PC-9 (cell line): Measurements from ENCODE around the gene DMRTB1. TPM values are rescaled to one million over a fixed set of nuclear protein-coding genes. Genes with fewer than 3 reads are reported as not detected.
A peak's percentile ranks its signal among the peaks of the same experiment; 100 is the strongest.

Source experiments
- BruUV-seq: library from RNA; stranded (reverse); fragments of 400-500 nt; replicated peaks from 2 replicates; lab custom pipeline; 2021; lab: Mats Ljungman, UMichigan
- CTCF ChIA-PET: fragments of 300-600 bp; sonication (Branson Sonifier 250); formaldehyde crosslinking; loops from one replicate; lab custom pipeline; 2022; ENCODE audit warnings: antibody characterized with exemption; lab: Charles Lee
- POLR2A ChIA-PET: fragments of 300-600 bp; sonication (Branson Sonifier 250); formaldehyde crosslinking; loops from one replicate; lab custom pipeline; 2022; ENCODE audit warnings: antibody characterized with exemption; ENCODE audit not compliant: unreplicated experiment; lab: Charles Lee
- DNase-seq, 2 experiments: peaks; one replicate each; pipeline versions ENCODE4 v3.0.0 to v3.0.0-alpha.2; 2015 to 2022; ENCODE audit warnings: mixed read lengths in 1 of 2
- H2AFZ ChIP-seq: fragments of 200-600 bp; sonication (generic); 2 replicates; pipeline ENCODE4 v1.8.1; 2017; ENCODE audit warnings: antibody characterized with exemption
- H3F3A ChIP-seq: fragments of 200-600 bp; sonication (generic); 2 replicates; pipeline ENCODE4 v1.8.1; 2017; ENCODE audit warnings: antibody characterized with exemption, mild to moderate bottlenecking, low read depth; ENCODE audit not compliant: insufficient read depth
- H3K27ac ChIP-seq: fragments of 200-600 bp; sonication (generic); 2 replicates; pipeline ENCODE4 v1.6.1; 2016; ENCODE audit warnings: mixed run types
- H3K27me3 ChIP-seq: fragments of 200-600 bp; sonication (generic); 2 replicates; pipeline ENCODE4 v1.6.1; 2016; ENCODE audit warnings: low read depth, mixed run types; ENCODE audit not compliant: insufficient read depth
- H3K36me3 ChIP-seq: fragments of 200-600 bp; sonication (generic); 2 replicates; pipeline ENCODE4 v1.6.1; 2016; ENCODE audit warnings: low read depth, mixed run types
- H3K4me1 ChIP-seq: fragments of 200-600 bp; sonication (generic); replicated peaks from 2 replicates; pipeline ENCODE4 v1.6.1; 2016; ENCODE audit warnings: mixed run types; ENCODE audit not compliant: insufficient read depth
- H3K4me2 ChIP-seq: fragments of 200-600 bp; sonication (generic); 2 replicates; pipeline ENCODE4 v1.6.1; 2017; ENCODE audit warnings: mixed run types
- H3K4me3 ChIP-seq: fragments of 200-600 bp; sonication (generic); 2 replicates; pipeline ENCODE4 v1.6.1; 2016; ENCODE audit warnings: mixed run types
- H3K79me2 ChIP-seq: fragments of 200-600 bp; sonication (generic); 2 replicates; pipeline ENCODE4 v1.6.1; 2017; ENCODE audit warnings: low read depth, mixed run types
- H3K9me2 ChIP-seq: fragments of 200-600 bp; sonication (generic); 2 replicates; pipeline ENCODE4 v1.8.1; 2017; ENCODE audit warnings: mild to moderate bottlenecking; ENCODE audit not compliant: insufficient read depth
- H3K9me3 ChIP-seq: fragments of 200-600 bp; sonication (generic); 2 replicates; pipeline ENCODE4 v1.8.1; 2016; ENCODE audit warnings: low read depth; ENCODE audit not compliant: insufficient read depth
- H4K20me1 ChIP-seq: fragments of 200-600 bp; sonication (generic); 2 replicates; pipeline ENCODE4 v1.8.1; 2017; ENCODE audit not compliant: insufficient read depth
- CTCF ChIP-seq: fragments of 200-600 bp; sonication (generic); conservative IDR thresholded peaks from 2 replicates; pipeline ENCODE4 v1.6.1; 2017; ENCODE audit warnings: mixed run types, antibody characterized with exemption, mild to moderate bottlenecking, moderate library complexity
- EZH2 ChIP-seq: fragments of 200-600 bp; sonication (generic); IDR thresholded peaks from 2 replicates; pipeline ENCODE4 v1.8.0; 2017; ENCODE audit warnings: antibody characterized with exemption, low read depth
- intact Hi-C: fragments of 100-400 bp; cut with micrococcal nuclease; formaldehyde crosslinking; loops from one replicate; pipeline ENCODE4 v1.10.0; 2022; ENCODE audit not compliant: unreplicated experiment
- total RNA-seq: library from RNA; stranded (reverse); gene quantifications from 2 replicates; pipeline ENCODE4 v1.2.3, GENCODE V29; 2021

DMRTB1 gene
- total RNA-seq, 1 experiment from 2014 or later, result not detected

- no peaks in the 10 kb centered on the region for H4K20me1 ChIP-seq
- ChIA-PET POLR2A (no interaction called here), CTCF (no interaction called here)
- H3K9me2 ChIP-seq, result no peaks in the 10 kb centered on the region
- no peak overlapping the region for H2AFZ ChIP-seq
- peaks cover 31% of the 10 kb centered on the region for H3F3A ChIP-seq
- H3K9me3 ChIP-seq, result no peaks in the 10 kb centered on the region
- H3K36me3 ChIP-seq, result no peaks in the 10 kb centered on the region
- no peak for TF ChIP-seq EZH2
- TF ChIP-seq CTCF, result no peak
- intact Hi-C loops, result no loop called here
- H3K27me3 ChIP-seq, result no peaks in the 10 kb centered on the region
- no peak overlapping the region for H3K4me2 ChIP-seq
- no TSS peak for BruUV-seq
- H3K4me3 ChIP-seq, result no peak overlapping the region
- H3K27ac ChIP-seq, result no peak overlapping the region
- DNase-seq, result no peak
- peaks cover 35% of the 10 kb centered on the region for H3K4me1 ChIP-seq
- H3K79me2 ChIP-seq, result no peaks in the 10 kb centered on the region
These were observed 48.5 kb upstream of the DMRTB1 start for GRCh38 chr1:53410701-53411100.

- peaks cover 31% of the 10 kb centered on the region for H3F3A ChIP-seq
- TF ChIP-seq EZH2 (no peak), CTCF (no peak)
- H3K9me3 ChIP-seq, result no peaks in the 10 kb centered on the region
- no peak overlapping the region for H2AFZ ChIP-seq
- H3K4me2 ChIP-seq, result no peak overlapping the region
- no peaks in the 10 kb centered on the region for H3K79me2 ChIP-seq
- peak in 1 of 2 experiments; percentile 34 for DNase-seq
- no peak overlapping the region for H3K4me3 ChIP-seq
- H3K4me1 ChIP-seq, result peaks cover 35% of the 10 kb centered on the region
- H3K27ac ChIP-seq, result no peak overlapping the region
- H3K9me2 ChIP-seq, result no peaks in the 10 kb centered on the region
- ChIA-PET POLR2A (no interaction called here), CTCF (no interaction called here)
- intact Hi-C loops, result no loop called here
- BruUV-seq, result no TSS peak
- no peaks in the 10 kb centered on the region for H3K36me3 ChIP-seq
- H3K27me3 ChIP-seq, result no peaks in the 10 kb centered on the region
- H4K20me1 ChIP-seq, result no peaks in the 10 kb centered on the region
These were observed 47.6 kb upstream of the DMRTB1 start for GRCh38 chr1:53411541-53412152.

- intact Hi-C loops, result no loop called here
- no peaks in the 10 kb centered on the region for H3K9me3 ChIP-seq
- POLR2A ChIA-PET, result no interaction called here
- peak overlapping the region; percentile 52 for H3K4me2 ChIP-seq
- H3F3A ChIP-seq, result peaks cover 31% of the 10 kb centered on the region
- no peak for TF ChIP-seq CTCF
- no peaks in the 10 kb centered on the region for H3K9me2 ChIP-seq
- H3K36me3 ChIP-seq, result no peaks in the 10 kb centered on the region
- no peak overlapping the region for H2AFZ ChIP-seq
- peak overlapping the region; percentile 67 for H3K27ac ChIP-seq
- H3K4me1 ChIP-seq, result peaks cover 35% of the 10 kb centered on the region
- no peak overlapping the region for H3K4me3 ChIP-seq
- H3K27me3 ChIP-seq, result no peaks in the 10 kb centered on the region
- H3K79me2 ChIP-seq, result no peaks in the 10 kb centered on the region
- BruUV-seq, result no TSS peak
- H4K20me1 ChIP-seq, result no peaks in the 10 kb centered on the region
- CTCF ChIA-PET, result interaction anchor here (0.6 kb wide), 1 partner anchor 46 kb away, joined by 11 read pairs; no protein-coding TSS in a partner anchor
- DNase-seq, result peak in 1 of 2 experiments; percentile 21
These were observed 46.7 kb upstream of the DMRTB1 start for GRCh38 chr1:53412285-53413174.
